GM12892 (cell line): ENCODE results near the gene BRD9.

Source experiments
- DNase-seq: peaks from one replicate; pipeline ENCODE4 v3.0.0; 2011; ENCODE audit not compliant: insufficient read length
- FAIRE-seq: peaks from 2 replicates; lab custom pipeline; 2011; peaks lifted over from hg19 to GRCh38; lab: Jason Lieb, UNC
- POLR2A ChIP-seq: IDR thresholded peaks from 2 replicates; pipeline ENCODE4 v1.6.1; 2011; ENCODE audit warnings: low read depth, low read length, control low read depth
- POLR2AphosphoS5 ChIP-seq: IDR thresholded peaks from 2 replicates; pipeline ENCODE4 v1.6.1; 2011; ENCODE audit warnings: low read depth, low read length, control low read depth
- TAF1 ChIP-seq: IDR thresholded peaks from 2 replicates; pipeline ENCODE4 v1.6.1; 2011; ENCODE audit warnings: low read depth, mild to moderate bottlenecking, control low read depth, low read length, borderline replicate concordance

BRD9 gene

DNA sequence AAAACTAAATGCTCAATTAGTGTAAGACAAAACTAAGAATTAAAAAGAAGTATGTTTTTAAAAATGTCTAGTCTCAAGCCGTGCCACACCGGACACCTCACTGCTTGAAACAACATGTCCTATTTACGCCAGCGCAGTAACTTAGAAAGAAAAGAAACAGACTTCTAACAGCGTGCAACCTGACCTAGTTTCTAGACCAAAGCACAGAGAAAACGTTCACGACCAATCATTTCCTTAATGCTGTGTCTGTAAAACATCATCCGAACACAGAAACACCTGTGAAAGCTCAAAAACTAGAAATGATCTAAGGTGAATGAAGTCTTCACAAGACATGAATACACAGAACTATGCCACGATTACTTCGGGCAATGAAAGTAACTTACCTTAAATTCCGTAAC, 4.0 kb downstream of the BRD9 start:
- FAIRE-seq (no peak), DNase-seq (no peak)
- TF ChIP-seq TAF1 (no peak), POLR2AphosphoS5 (no peak), POLR2A (no peak)

DNA sequence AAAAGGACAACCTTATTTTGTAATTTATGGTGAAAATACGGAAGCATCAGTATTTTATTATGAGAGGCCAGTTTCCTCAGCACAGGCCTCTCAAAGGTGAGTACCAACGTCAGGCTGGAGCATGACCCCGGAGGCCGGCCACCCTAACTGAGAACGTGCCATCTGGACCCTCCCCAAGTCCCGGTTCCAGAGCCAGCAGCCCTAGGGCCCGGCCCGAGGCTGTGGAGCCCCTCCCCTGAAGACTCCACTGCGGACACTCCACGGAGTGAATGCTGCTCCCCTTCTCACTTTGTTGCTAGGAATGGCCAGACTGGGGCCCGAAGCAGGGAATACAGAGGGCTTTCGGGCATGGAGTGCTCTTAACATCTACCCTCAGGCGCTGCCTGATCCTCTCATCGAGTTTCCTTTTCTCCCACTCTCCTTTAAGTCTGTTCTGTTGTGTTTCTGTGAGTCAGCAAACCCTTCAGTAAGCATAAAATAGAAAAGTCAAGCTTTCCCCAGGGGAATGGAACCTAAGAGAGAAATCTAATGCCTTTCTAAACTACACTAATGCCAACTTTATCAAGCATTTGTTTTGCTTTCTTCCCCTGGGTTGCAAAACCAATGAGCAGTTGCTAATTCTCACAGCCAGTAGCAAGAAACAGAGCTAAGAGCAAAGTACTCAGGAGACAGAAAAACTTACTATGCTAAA, 4.5 kb downstream of the BRD9 start:
- DNase-seq, result no peak
- no peak for TF ChIP-seq TAF1
- TF ChIP-seq POLR2A, result no peak
- no peak for TF ChIP-seq POLR2AphosphoS5
- FAIRE-seq, result no peak

DNA sequence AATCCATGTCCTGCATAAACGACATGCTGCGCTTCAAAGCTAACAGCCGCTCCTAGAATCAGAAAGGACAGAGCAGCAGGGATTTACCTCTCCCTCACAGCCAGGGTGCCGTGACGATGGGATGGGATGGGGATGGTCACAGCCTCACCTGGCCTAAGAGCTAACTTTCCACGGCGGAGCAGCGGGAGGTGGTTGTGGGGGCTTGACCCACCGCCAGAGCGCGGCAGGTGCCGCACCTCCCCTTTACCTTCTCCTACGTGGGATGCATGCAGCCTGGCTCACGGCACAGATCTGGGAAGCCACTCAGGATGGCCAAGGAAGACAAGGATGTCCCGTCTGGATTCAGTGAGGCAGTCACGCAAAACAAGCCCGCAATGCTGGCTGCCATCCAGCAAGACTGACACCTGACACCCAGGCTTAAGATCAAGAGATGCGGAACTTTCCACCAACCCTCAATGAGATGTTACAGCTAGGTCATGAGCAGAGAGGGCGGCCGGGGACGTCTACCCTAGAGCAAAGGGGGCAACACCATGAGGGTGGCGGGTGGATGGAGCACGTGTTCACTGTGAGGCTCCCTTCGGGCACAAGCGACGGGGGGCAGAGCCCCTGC, 5.8 kb downstream of the BRD9 start:
- FAIRE-seq, result no peak
- no peak for DNase-seq
- no peak for TF ChIP-seq POLR2A
- TF ChIP-seq TAF1, result no peak
- TF ChIP-seq POLR2AphosphoS5, result no peak

DNA sequence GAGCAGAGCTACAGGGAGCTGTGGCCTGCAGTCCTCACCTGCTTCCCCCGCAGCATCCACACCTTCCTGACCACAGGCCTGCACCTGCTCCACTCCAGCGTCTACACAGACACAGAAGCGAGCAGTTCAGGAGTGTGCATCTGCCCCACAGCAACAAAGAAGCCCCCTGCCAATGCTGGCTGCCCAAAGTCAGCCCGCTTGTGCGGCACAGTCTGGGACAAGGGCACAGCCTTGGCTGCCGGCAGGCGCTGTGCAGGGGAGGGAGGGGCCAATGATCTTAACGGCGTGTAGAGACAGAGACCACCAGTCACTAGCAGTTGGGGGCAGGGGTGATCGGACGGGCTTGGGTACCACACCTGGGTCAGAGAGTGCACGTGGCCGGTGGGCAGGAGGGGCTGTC, 6.6 kb downstream of the BRD9 start:
- DNase-seq (no peak), FAIRE-seq (no peak)
- TF ChIP-seq TAF1 (no peak), POLR2A (no peak), POLR2AphosphoS5 (no peak)

DNA sequence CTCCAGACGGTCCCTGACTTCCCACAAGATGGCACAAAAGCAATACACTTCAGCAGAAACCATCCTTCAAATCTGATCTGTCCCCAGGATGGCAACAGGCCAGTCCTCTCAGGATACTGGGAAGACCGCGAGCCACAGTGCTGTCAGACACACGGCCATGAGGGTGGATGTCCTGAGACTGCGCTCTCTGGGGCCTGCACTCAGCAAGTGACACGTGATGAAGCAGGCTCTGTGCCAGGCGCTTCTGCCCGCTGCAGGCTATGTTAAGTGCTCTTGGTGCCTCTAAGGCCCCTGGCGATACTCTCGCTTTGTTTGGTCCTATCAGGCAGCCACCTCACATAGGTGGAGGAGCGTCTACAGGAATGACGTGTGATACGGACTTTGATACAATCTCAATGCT, 7.1 kb downstream of the BRD9 start:
- FAIRE-seq, result no peak
- no peak for DNase-seq
- no peak for TF ChIP-seq TAF1
- TF ChIP-seq POLR2A, result no peak
- TF ChIP-seq POLR2AphosphoS5, result no peak

DNA sequence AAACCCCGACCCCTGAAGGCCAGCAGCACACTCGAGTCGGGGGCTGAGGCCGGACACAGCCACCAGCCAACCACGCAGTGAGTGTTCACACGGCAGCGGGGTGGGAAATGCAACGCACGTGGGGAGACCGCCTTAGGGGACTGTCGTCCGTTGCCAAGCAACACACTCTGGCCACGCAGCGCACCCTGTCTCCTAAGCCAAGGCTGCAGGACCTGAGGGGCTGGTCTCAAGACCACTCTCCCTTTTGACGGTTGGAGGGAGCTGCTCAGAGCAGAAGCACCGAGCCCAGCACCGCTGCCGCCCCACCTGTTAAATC, 7.5 kb downstream of the BRD9 start:
- FAIRE-seq, result no peak
- no peak for DNase-seq

DNA sequence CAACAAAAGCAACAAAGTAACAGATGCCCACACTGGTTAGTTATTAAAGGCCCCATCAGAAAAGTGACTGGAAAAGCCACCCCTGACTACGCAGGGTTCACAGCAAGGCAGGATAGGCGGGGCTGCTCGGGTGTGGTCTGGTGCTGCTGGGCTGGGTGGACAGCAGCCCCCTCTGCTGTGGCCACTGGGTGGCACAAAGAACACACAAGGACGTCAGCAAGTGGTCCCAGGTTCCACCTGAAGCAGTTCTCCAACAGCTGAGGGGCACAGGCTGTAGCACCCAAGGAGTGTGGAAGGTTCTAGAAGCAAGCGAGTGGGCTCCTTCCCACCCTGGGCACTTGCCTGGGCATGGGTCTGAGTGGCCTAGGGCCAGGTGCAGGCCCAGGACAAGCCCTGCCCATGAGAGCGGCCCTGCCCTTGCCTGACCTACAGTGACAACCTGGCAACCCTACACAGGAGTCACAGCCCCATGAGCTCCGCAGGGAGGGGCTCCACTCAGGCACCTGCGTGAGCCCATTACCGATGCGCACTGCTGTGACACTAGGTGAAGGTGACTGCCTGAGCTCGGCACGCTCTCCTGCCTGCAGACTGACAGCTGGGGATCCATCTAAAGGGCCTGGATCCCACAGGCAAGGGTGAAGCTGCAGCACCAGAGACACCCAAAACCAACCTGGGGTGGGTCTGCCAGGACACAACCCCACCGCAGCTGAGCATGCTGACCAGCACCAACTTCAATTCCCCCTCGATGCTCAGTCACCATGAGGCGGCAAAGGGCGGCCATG, 8.1 kb downstream of the BRD9 start:
- TF ChIP-seq POLR2A (no peak), TAF1 (no peak), POLR2AphosphoS5 (no peak)
- no peak for DNase-seq
- no peak for FAIRE-seq

More for the DNA sequence above, 7.5 kb downstream of the BRD9 start:
- TF ChIP-seq POLR2A (no peak), TAF1 (no peak), POLR2AphosphoS5 (no peak)

DNA sequence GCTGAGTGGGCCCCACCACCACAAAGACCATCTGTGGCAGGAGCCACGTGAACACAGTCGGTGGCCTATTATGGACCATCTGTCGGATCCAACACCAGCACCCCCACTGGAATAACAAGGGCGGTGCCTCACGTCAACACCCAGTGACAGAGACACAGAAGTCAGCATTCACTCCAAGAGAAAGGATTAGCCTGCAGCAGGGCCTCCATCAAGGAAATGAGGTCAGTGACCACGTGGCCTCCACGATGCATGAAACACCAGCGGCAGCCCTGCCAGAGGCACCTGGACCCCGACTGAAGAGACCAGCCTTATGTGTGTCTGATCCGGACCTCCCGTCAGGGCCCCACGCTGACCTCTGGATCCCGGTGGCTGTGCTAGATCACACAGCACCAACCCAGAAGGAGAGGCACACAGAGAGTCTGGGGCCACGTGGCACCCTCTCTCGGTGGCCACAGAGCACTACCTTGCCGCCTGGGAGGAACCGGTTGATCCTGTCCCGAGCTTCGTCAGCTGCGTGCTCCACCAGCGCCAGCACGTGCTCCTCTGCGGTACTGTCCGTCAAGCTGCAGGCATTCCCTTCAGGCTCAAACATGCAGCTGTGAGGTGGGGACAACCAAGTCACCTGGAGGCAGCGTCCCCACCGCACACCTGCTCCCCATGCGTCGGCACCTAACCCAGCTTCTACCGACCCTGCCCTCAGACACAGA, 9.0 kb downstream of the BRD9 start:
- TF ChIP-seq TAF1 (no peak), POLR2A (no peak), POLR2AphosphoS5 (no peak)
- DNase-seq (no peak), FAIRE-seq (no peak)

DNA sequence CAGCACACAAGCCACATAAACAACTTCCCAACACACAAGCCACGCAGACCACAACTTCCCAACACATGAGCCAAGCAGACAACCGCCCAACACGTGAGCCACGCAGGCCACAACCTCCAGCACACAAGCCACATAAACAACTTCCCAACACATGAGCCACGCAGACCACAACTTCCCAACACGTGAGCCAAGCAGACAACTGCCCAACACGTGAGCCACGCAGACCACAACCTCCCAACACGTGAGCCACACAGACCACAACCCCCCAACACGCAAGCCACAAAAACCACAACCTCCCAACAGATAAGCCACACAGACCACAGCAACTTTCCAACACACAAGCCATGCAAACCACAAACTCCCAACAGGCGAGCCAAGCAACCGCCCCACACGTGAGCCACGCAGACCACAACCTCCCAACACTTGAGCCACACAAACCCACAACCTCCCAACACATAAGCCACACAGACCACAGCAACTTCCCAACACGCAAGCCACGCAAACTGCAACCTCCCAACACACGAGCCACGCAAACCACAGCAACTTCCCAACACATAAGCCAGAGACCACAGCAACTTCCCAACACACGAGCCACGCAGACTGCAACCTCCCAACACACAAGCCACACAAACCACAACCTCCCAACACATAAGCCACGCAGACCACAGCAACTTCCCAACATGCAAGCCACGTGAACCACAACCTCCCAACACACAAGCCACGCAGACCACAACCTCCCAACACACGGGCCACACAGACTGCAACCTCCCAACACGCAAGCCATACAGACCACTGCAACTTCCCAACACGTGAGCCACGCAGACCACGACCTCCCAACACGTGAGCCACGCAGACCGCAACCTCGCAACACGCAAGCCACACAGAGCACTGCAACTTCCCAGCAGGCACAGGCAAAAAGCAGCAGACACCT, 10.1 kb downstream of the BRD9 start:
- no peak for DNase-seq
- peak; percentile 48; the same call in 1 of the 2 replicates for TF ChIP-seq POLR2AphosphoS5
- no peak for TF ChIP-seq TAF1
- peak; percentile 39 for TF ChIP-seq POLR2A
- no peak for FAIRE-seq

DNA sequence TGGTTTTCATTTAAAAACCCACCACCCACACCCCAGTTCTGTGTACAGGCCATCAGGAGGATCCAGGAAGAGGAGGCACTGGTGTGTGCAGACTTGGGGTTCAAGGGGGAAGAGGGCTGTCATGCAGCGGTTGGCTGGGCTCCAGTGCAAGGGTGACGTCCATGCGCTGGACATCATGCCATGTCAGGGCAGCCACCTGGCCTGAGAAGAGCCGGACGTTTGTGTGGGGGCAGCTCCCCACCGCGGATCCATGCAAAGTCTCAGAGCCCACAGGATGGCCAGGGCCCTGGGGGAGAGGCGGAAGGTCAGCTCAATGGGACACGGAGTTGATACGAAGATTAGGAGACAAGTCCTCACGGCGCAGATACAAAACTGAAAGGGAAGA, 11.1 kb downstream of the BRD9 start:
- TF ChIP-seq TAF1 (no peak), POLR2AphosphoS5 (no peak), POLR2A (no peak)
- FAIRE-seq (no peak), DNase-seq (no peak)
